H4 (cell line): ENCODE measurements around the gene MAP2. TPM values are rescaled to one million over a fixed set of nuclear protein-coding genes. Genes with fewer than 3 reads are reported as not detected.
"Not testable (repeated sequence)": the region's sequence is repeated elsewhere in the genome, so short reads cannot be mapped to it uniquely, and the experiment has no call there.

Experiments used
- DNase-seq: peaks from one replicate; pipeline ENCODE4 v3.0.0-alpha.2; 2015; ENCODE audit warnings: low spot score
- total RNA-seq: library from RNA; depleted of rRNA; stranded (reverse); fragments of >200 nt; shearing (Covaris generic); gene quantifications from 2 replicates; pipeline ENCODE4 v1.2.3, GENCODE V29; 2014

Gene MAP2
- total RNA-seq, 1 experiment from 2014 or later: 5.3 TPM

DNA sequence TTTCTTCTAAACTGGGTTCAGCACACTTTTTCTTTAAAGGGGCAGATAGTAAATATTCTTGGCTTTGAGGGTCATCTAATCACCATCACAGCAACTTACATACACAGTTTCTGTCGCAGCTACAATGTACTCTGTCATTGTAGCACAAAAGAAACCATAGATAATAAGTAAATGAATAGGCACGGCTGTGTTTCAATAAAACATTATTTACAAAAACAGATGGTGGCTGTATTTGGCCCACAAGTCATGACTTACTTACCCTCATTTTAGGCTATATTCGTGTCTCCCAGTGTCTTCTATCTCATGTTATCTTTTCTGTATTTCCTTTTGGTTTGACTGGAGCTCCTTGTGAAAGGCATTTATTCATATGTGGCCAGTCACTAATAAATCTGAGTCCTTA, 168.3 kb downstream of the MAP2 start:
- no peak for DNase-seq

DNA sequence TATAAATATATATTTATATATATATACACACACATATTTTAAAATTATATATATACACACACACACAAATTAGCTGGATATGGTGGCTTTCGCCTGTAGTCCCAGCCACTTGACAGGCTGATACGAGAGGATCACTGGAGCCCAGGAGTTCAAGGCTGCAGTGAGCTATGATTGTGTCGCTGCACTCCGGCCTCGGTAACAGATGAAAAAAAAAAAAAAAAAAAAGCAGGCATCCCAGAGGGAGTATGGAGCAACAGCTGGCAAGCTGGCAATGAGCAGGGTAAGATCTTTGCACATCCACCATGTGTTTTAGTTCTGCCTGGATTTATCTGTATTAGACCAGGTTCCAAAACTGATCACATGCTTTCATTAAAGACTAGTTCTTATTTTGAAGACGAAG, 170.1 kb downstream of the MAP2 start:
- no peak for DNase-seq

- no peak for DNase-seq
Observed at GRCh38 chr2:209596262-209596661, 172.4 kb downstream of the MAP2 start.

DNA sequence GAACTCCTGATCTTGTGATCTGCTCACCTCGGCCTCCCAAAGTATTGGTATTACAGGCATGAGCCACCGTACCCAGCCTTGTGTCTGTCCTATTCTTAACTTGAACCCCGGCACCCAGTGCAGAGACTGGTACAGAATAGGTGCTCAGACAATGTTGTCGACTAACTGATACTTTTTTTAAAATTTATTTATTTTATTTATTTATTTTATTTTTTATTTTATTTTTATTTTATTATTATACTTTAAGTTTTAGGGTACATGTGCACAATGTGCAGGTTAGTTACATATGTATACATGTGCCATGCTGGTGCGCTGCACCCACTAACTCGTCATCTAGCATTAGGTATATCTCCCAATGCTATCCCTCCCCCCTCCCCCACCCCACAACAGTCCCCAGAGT, 174.4 kb downstream of the MAP2 start:
- not testable (repeated sequence) for DNase-seq

DNA sequence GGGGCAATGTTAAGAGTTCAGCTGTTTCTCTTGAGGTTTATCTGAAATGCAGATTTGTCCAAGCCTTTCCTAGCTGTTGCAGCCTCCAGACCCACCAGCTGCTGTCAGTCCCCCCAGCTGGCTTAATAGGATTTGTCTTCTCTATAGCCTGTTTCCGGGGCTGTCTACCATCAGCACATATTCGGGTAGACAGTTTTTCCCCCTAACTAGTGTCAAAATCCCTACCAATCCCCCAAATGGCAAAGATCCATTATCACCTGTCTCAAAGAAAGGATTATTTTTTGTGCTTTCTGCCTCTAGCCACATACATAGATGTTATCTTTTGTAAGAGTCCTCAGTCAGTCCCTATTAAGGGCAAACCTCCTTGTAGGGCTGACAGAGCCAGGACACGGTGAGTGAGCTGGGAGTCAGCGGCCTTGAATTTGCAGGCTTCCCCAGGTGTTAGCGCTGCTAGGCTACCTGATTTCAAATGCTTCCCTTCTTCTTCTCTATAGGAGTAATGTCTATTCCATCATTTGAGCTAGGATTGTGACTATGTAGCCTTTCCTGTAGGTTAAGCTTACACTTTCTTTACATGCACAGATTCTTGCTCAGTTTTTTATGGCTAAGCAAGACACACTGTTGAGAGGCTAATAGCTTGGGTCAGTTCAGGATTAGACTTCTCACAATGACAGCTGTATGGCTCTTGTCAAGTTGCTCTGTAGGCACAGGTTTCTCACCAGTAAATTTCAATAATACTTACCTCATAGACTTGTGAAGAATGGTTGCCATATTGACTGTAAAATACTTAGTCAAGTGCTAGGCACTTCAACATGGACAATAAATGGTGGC, 176.7 kb downstream of the MAP2 start:
- no peak for DNase-seq

DNA sequence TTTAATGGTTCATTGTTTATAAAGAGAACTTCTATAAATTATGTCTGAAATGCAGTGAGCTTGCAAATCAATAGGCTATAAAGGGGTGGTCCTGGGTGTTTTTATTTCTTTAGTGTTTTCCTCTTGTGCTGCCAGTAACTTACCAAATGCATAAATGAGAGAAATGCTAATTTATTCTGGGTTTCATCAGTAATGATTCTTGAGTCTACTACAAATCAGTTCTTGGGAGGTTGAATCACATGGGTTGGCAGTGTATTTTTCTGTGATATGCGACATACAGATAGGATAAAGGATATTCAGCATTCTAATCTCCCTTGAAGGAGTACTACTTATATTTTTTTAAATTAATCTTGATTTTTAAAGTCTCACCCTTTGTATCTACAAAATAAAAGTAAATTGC, 177.7 kb downstream of the MAP2 start:
- no peak for DNase-seq

DNA sequence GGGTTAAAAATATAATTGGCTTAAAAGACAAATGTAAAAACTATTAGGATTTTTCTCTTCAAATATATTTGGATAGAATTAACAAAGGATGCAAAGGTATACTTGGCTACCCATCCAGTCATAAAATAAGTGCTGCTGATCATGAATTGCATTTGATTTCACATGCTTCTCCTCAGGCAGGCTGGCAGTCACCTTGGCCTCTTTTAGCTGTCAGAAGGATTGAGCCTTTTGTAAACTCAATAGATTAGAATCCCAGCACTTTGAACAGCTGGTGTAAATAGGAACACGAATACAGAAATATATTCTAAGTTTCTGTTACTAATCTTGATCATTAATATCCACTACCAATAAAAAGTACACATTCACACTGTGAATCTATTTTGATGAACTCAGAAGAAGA, 178.4 kb downstream of the MAP2 start:
- no peak for DNase-seq

- no peak for DNase-seq
Observed at GRCh38 chr2:209609531-209609930, 185.7 kb downstream of the MAP2 start.

DNA sequence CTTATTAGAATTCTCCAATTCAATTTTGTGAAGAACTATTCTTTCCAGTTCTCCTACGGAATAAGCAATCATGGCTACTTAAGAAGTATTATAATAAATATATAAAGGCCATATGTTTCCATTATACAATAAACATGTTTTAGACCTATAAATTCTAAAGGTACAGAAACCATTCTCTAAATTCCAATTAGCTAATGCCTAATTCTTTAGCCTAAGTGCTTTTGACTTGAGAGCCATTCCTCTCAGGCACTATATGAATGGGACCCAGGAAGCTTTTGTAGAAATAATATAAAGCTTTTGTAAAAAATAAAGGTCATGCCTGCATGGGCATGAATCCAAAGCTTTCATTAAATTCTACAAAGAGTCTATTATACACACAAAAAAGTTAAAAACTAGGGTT, 186.8 kb downstream of the MAP2 start:
- no peak for DNase-seq

GRCh38 chr2:209613649-209614305, 189.9 kb downstream of the MAP2 start:
- DNase-seq: no peak

GRCh38 chr2:209614690-209615369, 191.0 kb downstream of the MAP2 start:
- no peak for DNase-seq

DNA sequence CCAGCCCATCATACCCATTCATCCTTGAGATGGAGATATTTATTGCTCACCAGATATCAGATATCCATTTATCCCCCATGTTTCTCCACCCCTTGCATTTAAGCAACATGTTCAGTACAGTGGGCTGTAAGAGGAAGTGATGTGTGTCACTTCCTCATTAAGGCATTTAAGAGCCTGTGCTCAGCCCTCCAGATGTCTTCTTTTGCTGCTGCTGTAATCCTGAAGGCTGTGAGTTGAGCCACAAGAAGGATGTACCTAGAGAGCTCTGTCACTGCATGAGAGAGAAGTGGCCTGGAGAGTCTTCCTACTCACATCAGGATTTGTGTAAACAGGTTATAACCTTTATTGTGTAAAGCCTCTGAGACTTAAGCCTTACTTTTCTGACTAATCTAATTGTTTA, 195.9 kb downstream of the MAP2 start:
- DNase-seq: peak; percentile 5

DNA sequence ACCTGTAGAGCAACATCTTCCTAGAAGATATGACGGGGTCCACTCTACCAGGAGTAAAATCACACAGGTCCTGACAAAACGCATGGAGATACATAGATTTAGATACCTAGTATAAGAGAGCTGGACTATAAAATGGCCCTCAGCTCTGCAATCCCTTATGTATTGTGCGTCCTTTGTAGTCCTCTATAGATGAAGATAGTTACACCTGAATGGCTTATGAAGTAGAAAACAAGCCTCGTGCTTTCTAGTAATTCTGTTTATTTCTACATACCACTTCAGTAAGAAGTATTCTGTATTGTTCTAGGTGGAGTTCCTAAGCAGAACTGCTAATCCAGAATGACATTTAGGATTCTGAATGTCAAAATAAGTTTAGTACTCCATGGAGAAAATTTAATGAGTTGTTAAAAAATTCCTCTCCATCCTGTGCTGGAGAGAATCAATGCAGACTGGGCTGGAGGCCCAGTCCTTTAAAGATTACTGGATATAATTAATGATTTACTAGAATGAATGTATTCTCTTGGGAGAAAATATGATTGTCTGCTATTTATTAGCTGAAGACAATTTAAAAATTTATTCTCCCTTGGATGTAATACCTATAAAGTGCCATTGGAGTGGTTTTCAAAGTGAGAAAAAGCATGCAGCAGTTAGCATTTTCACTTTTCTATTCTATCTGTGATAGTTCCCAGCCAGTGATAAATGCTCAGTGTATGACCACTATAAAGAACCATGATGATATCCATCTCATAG, 200.5 kb downstream of the MAP2 start:
- DNase-seq: no peak

DNA sequence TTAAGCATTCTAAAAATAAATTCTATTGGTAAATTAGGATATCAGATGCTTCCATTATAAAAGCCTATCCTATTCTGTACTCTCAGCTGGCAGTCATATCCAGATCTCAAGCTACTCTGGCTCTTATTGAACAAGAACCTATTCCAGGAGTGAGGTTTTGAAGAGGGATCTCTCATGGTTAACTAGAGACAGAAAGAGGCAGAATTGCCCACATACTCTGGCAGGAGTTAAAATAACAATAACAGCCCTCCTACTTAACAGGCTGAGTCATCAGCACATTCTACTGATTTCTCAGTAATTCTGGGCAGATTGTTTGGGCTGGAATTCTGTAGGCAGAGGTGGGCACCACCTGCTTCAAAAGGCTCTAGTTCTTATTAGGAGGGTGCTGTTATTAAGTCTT, 205.8 kb downstream of the MAP2 start:
- DNase-seq: peak; percentile 66

DNA sequence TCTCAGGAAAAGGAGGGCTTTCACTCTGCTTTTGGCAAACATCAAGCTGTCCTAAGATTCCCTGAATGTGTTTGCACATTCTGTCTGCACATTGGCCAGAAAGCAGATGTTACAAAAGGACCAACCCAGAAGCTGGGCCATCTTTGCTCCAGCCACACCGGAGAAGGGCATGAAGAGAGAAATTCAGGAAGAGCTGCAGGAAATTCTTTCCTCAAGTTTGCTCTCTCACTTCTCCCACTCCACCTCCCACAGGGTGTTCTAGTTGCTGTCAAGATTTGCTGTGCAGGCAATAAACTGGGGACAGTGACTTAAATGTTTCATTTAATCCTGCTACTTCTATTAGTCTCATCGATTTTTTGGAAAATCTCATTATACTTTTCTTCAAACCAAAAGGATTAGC, 210.1 kb downstream of the MAP2 start:
- no peak for DNase-seq

- no peak for DNase-seq
Observed at GRCh38 chr2:209636076-209636475, 212.2 kb downstream of the MAP2 start.

GRCh38 chr2:209637293-209637692, 213.4 kb downstream of the MAP2 start:
- DNase-seq: no peak

GRCh38 chr2:209638346-209638745, 214.5 kb downstream of the MAP2 start:
- peak; percentile 6 for DNase-seq

GRCh38 chr2:209640358-209640757, 216.5 kb downstream of the MAP2 start:
- DNase-seq: no peak

DNA sequence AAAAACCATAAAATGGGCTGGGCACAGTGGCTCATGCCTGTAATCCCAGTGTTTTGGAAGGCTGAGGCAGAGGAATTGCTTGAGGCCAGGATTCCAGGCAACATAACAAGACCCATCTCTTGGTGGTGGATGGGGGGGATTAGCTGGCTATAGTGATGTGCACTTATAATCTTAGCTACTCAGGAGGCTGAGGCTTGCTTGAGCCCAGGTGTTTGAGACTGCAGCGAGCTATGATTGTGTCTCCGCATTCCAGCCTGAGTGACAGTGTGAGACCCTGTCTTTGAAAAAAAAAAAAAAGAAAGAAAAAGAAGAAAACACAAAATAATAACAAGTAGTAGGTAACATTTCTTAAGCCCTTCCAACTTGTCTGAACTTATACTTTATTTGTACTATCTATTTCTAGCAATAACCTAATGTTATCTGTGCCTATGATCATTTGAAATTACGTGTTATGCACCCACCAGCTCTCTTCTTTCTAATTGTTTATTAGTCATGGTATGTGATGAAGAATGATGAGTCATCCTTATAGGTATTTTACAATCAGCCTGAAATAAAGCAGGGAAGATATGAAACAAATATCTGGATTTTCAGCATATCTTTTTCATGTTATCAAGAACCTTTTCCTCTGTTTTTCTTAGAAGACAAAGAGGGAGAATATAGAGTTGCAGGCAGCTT, 218.4 kb downstream of the MAP2 start:
- DNase-seq: no peak

GRCh38 chr2:209644842-209645241, 221.0 kb downstream of the MAP2 start:
- no peak for DNase-seq

DNA sequence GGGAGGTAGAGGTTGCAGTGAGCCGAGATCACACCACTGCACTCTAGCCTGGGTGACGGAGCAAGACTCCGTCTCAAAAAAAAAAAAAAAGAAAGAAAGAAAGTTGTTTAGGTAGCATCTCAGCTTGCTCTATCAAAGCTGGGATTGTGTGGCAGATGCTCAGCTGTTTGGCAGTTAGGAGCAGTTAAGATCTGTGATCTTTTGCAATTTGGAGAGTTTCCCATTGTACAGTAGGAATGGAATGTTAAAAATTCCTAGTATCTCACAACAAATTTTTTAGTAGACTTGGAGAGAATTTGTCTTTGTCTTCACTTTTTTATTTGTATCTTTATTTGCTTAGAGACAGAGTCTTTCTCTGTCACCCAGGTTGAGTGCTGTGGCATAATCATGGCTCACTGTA, 224.9 kb downstream of the MAP2 start:
- DNase-seq: no peak
